H1 (cell line): Measurements from ENCODE around the gene ZSCAN12. TPM values are rescaled to one million over a fixed set of nuclear protein-coding genes. Genes with fewer than 3 reads are reported as not detected.

Source experiments
- CTCF ChIA-PET: fragments of 300-600 bp; sonication (Branson Sonifier 250); formaldehyde crosslinking; loops from one replicate; lab custom pipeline; 2021; ENCODE audit not compliant: partially characterized antibody; lab: Charles Lee
- POLR2A ChIA-PET: fragments of 300-600 bp; sonication (Branson Sonifier 250); formaldehyde crosslinking; loops from one replicate; lab custom pipeline; 2021; ENCODE audit warnings: inconsistent platforms; ENCODE audit not compliant: partially characterized antibody; lab: Charles Lee
- DNase-seq, 2 experiments: peaks; one replicate each; pipeline versions ENCODE4 v3.0.0 to v3.0.0-alpha.2; 2010 to 2022; ENCODE audit warnings: low spot score in 2 of 2, low read depth in 1 of 2, mixed read lengths in 1 of 2
- FAIRE-seq: peaks from 2 replicates; lab custom pipeline; 2011; peaks lifted over from hg19 to GRCh38; lab: Jason Lieb, UNC
- H2AFZ ChIP-seq: 2 replicates; pipeline ENCODE4 v1.8.1; 2012; ENCODE audit warnings: low read length, inconsistent platforms
- H2AK5ac ChIP-seq: 2 replicates; pipeline ENCODE4 v1.6.1; 2013; ENCODE audit warnings: low read depth, low read length
- H2BK120ac ChIP-seq: replicated peaks from 2 replicates; pipeline ENCODE3; 2013; ENCODE audit warnings: low read depth, low read length, inconsistent platforms
- H2BK12ac ChIP-seq: 2 replicates; pipeline ENCODE4 v1.6.1; 2013; ENCODE audit warnings: low read depth, low read length
- H2BK15ac ChIP-seq: 2 replicates; pipeline ENCODE4 v1.6.1; 2013; ENCODE audit warnings: low read length
- H2BK20ac ChIP-seq: 2 replicates; pipeline ENCODE4 v1.6.1; 2013; ENCODE audit warnings: low read length
- H2BK5ac ChIP-seq: 2 replicates; pipeline ENCODE4 v1.6.1; 2013; ENCODE audit warnings: low read depth, low read length
- H3K14ac ChIP-seq: 2 replicates; pipeline ENCODE4 v1.6.1; 2013; ENCODE audit warnings: inconsistent platforms; ENCODE audit not compliant: insufficient read length
- H3K18ac ChIP-seq: 2 replicates; pipeline ENCODE4 v1.6.1; 2013; ENCODE audit warnings: low read length; ENCODE audit errors: extremely low read depth
- H3K23ac ChIP-seq: 2 replicates; pipeline ENCODE4 v1.6.1; 2013; ENCODE audit warnings: inconsistent platforms; ENCODE audit not compliant: insufficient read length
- H3K23me2 ChIP-seq: 2 replicates; pipeline ENCODE4 v1.6.1; 2013; ENCODE audit warnings: low read depth, low read length
- H3K27ac ChIP-seq: 2 replicates; pipeline ENCODE4 v1.6.1; 2011; ENCODE audit warnings: low read depth, low read length, inconsistent platforms
- H3K27me3 ChIP-seq, 4 experiments: replicated peaks in 1 of 4; 1 replicate in 1 of 4; 2 replicates in 3 of 4; pipeline versions ENCODE4 v1.6.1 to v1.8.1; 2011 to 2013; ENCODE audit warnings: low read length in 3 of 4, mild to moderate bottlenecking in 3 of 4, inconsistent platforms in 2 of 4, mixed read lengths in 2 of 4, moderate library complexity in 1 of 4; ENCODE audit not compliant: control insufficient read depth in 3 of 4, insufficient read depth in 3 of 4; ENCODE audit errors: extremely low read depth in 1 of 4
- H3K36me3 ChIP-seq, 4 experiments: 2 replicates each; pipeline versions ENCODE4 v1.6.1 to v1.8.1; 2011 to 2013; ENCODE audit warnings: mild to moderate bottlenecking in 4 of 4, low read length in 3 of 4, moderate library complexity in 2 of 4, control low read depth in 1 of 4, inconsistent platforms in 1 of 4; ENCODE audit not compliant: insufficient read depth in 4 of 4, control insufficient read depth in 2 of 4
- H3K4ac ChIP-seq: replicated peaks from 2 replicates; pipeline ENCODE3; 2013; ENCODE audit warnings: low read length, low read depth, mixed read lengths, inconsistent platforms; ENCODE audit not compliant: insufficient read length
- H3K4me1 ChIP-seq, 4 experiments: replicated peaks in 1 of 4; 1 replicate in 1 of 4; 2 replicates in 3 of 4; pipeline versions ENCODE4 v1.6.1 to v1.8.1; 2011 to 2013; ENCODE audit warnings: low read length in 3 of 4, inconsistent platforms in 2 of 4, mixed read lengths in 1 of 4; ENCODE audit not compliant: insufficient read depth in 4 of 4, control insufficient read depth in 3 of 4
- H3K4me2 ChIP-seq, 2 experiments: 2 replicates each; pipeline versions ENCODE4 v1.6.1 to v1.8.1; 2011 to 2013; ENCODE audit warnings: low read depth in 2 of 2, low read length in 2 of 2, control low read depth in 1 of 2, inconsistent platforms in 1 of 2, mild to moderate bottlenecking in 1 of 2; ENCODE audit not compliant: insufficient read depth in 1 of 2
- H3K4me3 ChIP-seq, 4 experiments: fragments of 200-600, 300-600 bp in 1 of 4; sonication (generic), shearing (Covaris generic), sonication (Bioruptor Twin) in 1 of 4; 2 replicates each; pipeline versions ENCODE4 v1.5.1 to v1.8.1; 2011 to 2016; ENCODE audit warnings: low read length in 4 of 4, low read depth in 3 of 4, control low read depth in 2 of 4, inconsistent platforms in 2 of 4, mild to moderate bottlenecking in 2 of 4, mixed read lengths in 1 of 4, moderate library complexity in 1 of 4; ENCODE audit not compliant: insufficient read depth in 2 of 4; ENCODE audit errors: extremely low read depth in 1 of 4
- H3K56ac ChIP-seq: replicated peaks from 2 replicates; pipeline ENCODE3; 2013; ENCODE audit warnings: low read depth, mild to moderate bottlenecking, mixed read lengths, low read length, inconsistent platforms; ENCODE audit not compliant: insufficient read length
- H3K79me1 ChIP-seq: 2 replicates; pipeline ENCODE4 v1.6.1; 2013; ENCODE audit warnings: low read depth, low read length, control low read depth
- H3K79me2 ChIP-seq, 2 experiments: 2 replicates each; pipeline versions ENCODE4 v1.6.1 to v1.8.1; 2012 to 2013; ENCODE audit warnings: low read length in 2 of 2, mild to moderate bottlenecking in 2 of 2, inconsistent platforms in 1 of 2; ENCODE audit not compliant: insufficient read depth in 2 of 2, control insufficient read depth in 1 of 2
- H3K9ac ChIP-seq, 4 experiments: replicated peaks in 1 of 4; 1 replicate in 1 of 4; 2 replicates in 3 of 4; pipeline versions ENCODE4 v1.6.1 to v1.8.1; 2011 to 2013; ENCODE audit warnings: low read depth in 3 of 4, low read length in 3 of 4, control low read depth in 2 of 4, mild to moderate bottlenecking in 2 of 4, moderate library complexity in 2 of 4, inconsistent platforms in 1 of 4; ENCODE audit errors: extremely low read depth in 1 of 4
- H3K9me3 ChIP-seq, 2 experiments: 2 replicates each; pipeline versions ENCODE4 v1.6.1 to v1.8.1; 2012 to 2013; ENCODE audit warnings: mild to moderate bottlenecking in 2 of 2, moderate library complexity in 2 of 2, control low read depth in 1 of 2, inconsistent platforms in 1 of 2, low read depth in 1 of 2, low read length in 1 of 2, mixed read lengths in 1 of 2; ENCODE audit not compliant: insufficient read depth in 2 of 2
- H4K20me1 ChIP-seq, 2 experiments: replicated peaks in 1 of 2; 2 replicates each; pipeline versions ENCODE3 to v1.8.1; 2011 to 2013; ENCODE audit warnings: inconsistent platforms in 2 of 2, low read length in 2 of 2, mild to moderate bottlenecking in 1 of 2; ENCODE audit not compliant: insufficient read depth in 2 of 2, control insufficient read depth in 1 of 2
- H4K5ac ChIP-seq: 2 replicates; pipeline ENCODE4 v1.6.1; 2013; ENCODE audit warnings: low read length, low read depth, mixed read lengths, inconsistent platforms; ENCODE audit not compliant: insufficient read length
- H4K8ac ChIP-seq: 2 replicates; pipeline ENCODE4 v1.8.0; 2013; ENCODE audit warnings: mild to moderate bottlenecking, moderate library complexity, low read length, inconsistent platforms; ENCODE audit not compliant: insufficient read depth; ENCODE audit errors: extremely low read depth
- H4K91ac ChIP-seq: replicated peaks from 2 replicates; pipeline ENCODE3; 2013; ENCODE audit warnings: low read length, mixed read lengths, inconsistent platforms; ENCODE audit not compliant: insufficient read length
- CBX8 ChIP-seq: fragments of 300-800, 300-1000 bp; sonication (generic); IDR thresholded peaks from 2 replicates; pipeline ENCODE4 v1.7.1; 2016; ENCODE audit warnings: low read depth, low read length, borderline replicate concordance
- CTBP2 ChIP-seq: IDR thresholded peaks from 2 replicates; pipeline ENCODE4 v1.7.0; 2011; ENCODE audit warnings: borderline replicate concordance, mild to moderate bottlenecking, moderate library complexity, mixed read lengths, low read length; ENCODE audit not compliant: insufficient read depth, insufficient read length
- EZH2 ChIP-seq: fragments of 200-600 bp; sonication (generic); IDR thresholded peaks from 2 replicates; pipeline ENCODE4 v1.7.1; 2012; ENCODE audit warnings: low read depth, mild to moderate bottlenecking, moderate library complexity, low read length, inconsistent platforms; ENCODE audit not compliant: severe bottlenecking
- KDM5A ChIP-seq: fragments of 200-600 bp; IDR thresholded peaks from 2 replicates; pipeline ENCODE4 v1.7.1; 2012; ENCODE audit warnings: mild to moderate bottlenecking, low read length, inconsistent platforms, mixed read lengths
- PHF8 ChIP-seq: fragments of 200-600 bp; sonication (generic); conservative IDR thresholded peaks from 2 replicates; pipeline ENCODE4 v1.7.1; 2012; ENCODE audit warnings: low read depth, mild to moderate bottlenecking, inconsistent platforms, low read length, moderate library complexity
- POLR2AphosphoS5 ChIP-seq: IDR thresholded peaks from 2 replicates; pipeline ENCODE4 v1.6.1; 2011; ENCODE audit warnings: low read depth, low read length
- RAD21 ChIP-seq, 2 experiments: IDR thresholded peaks in 1 of 2; conservative IDR thresholded peaks in 1 of 2; 2 replicates each; pipeline ENCODE4 v1.6.1; 2011; ENCODE audit warnings: low read depth in 2 of 2, low read length in 2 of 2, improper control_type of control experiment in 1 of 2, inconsistent platforms in 1 of 2, mild to moderate bottlenecking in 1 of 2, moderate library complexity in 1 of 2
- SIRT6 ChIP-seq: IDR thresholded peaks from one replicate; pipeline ENCODE4 v1.7.1; 2012; ENCODE audit warnings: low read length, inconsistent platforms
- SIX5 ChIP-seq: IDR thresholded peaks from 2 replicates; pipeline ENCODE4 v1.6.1; 2011; ENCODE audit warnings: mild to moderate bottlenecking, low read depth, low read length
- TBP ChIP-seq: IDR thresholded peaks from 2 replicates; pipeline ENCODE4 v1.6.1; 2011; ENCODE audit warnings: low read depth, low read length, improper control_type of control experiment
- TCF12 ChIP-seq: IDR thresholded peaks from 2 replicates; pipeline ENCODE4 v1.6.1; 2011; ENCODE audit warnings: low read depth, mild to moderate bottlenecking, low read length
- YY1 ChIP-seq: IDR thresholded peaks from 2 replicates; pipeline ENCODE4 v1.6.1; 2011; ENCODE audit warnings: low read depth, mild to moderate bottlenecking, low read length
- WGBS, 2 experiments: shearing (Covaris generic) in 1 of 2; methylation state at CpG; one replicate each; pipeline versions ENCODE4 v1.1.6 to v1.1.7; 2013 to 2015; ENCODE audit warnings: low lambda C conversion rate in 2 of 2, mixed read lengths in 2 of 2, inconsistent platforms in 1 of 2, low coverage in 1 of 2, missing lambda C conversion rate in 1 of 2; ENCODE audit not compliant: insufficient replicate concordance in 2 of 2, insufficient coverage in 1 of 2, insufficient read length in 1 of 2; ENCODE audit errors: extremely low coverage in 1 of 2, missing lambda C conversion rate in 1 of 2; 5-methylcytosine and 5-hydroxymethylcytosine counted together
- polyA plus RNA-seq, 7 experiments: library from polyadenylated mRNA; depleted of rRNA in 3 of 7; stranded (reverse) in 5 of 7; unstranded in 2 of 7; fragments of >200 nt in 5 of 7; fragments of 200-250 nt in 2 of 7; gene quantifications; 1 replicate in 5 of 7; 2 replicates in 1 of 7; 4 replicates in 1 of 7; pipeline versions ENCODE4 v1.2.1 to v1.2.3, GENCODE V29; 2011 to 2013; ENCODE audit warnings: missing spikeins in 2 of 7, mixed read lengths in 2 of 7
- total RNA-seq: library from RNA; stranded (reverse); fragmentation: NEBNext Ultra II Directional; extraction: Animal tissue kit (Norgen Biotek cat#: 25700); gene quantifications from 2 replicates; pipeline ENCODE4 v1.2.1, GENCODE V29; 2021

ZSCAN12 gene
- total and polyA plus RNA-seq, 2 of the 8 experiments (the other 6 are each of a cell fraction or from before 2014, with no cell fraction given), result 2.2 to 9.6 TPM

GRCh38 chr6:28373925-28374324 is 25.6 kb downstream of the ZSCAN12 start:
- WGBS, 2 experiments, result 89% methylated on average over 1 of the region's 1 CpG; no CpG with 5 or more reads in 1 of the 2 experiments

More at GRCh38 chr6:28373925-28374324, 25.6 kb downstream of the ZSCAN12 start:
- Histone ChIP-seq H3K79me1 (no peaks in the 10 kb centered on the region), H3K27me3 (no peaks in the 10 kb centered on the region), H4K20me1 (no peaks in the 10 kb centered on the region), H3K9ac (no peak overlapping the region), H2BK120ac (no peak overlapping the region), H3K23ac (no peak overlapping the region), H3K27ac (no peak overlapping the region), H3K14ac (no peak overlapping the region), H3K23me2 (no peaks in the 10 kb centered on the region), H2BK5ac (no peak overlapping the region), H3K4ac (no peak overlapping the region), H3K9me3 (no peaks in the 10 kb centered on the region; a peak in 1 of 4 replicates), H3K18ac (no peak overlapping the region), H3K4me3 (no peak overlapping the region), H3K4me2 (no peak overlapping the region), H3K4me1 (peaks cover 0 to 3% (median 0%) of the 10 kb centered on the region in 4 experiments; a peak in 1 of 7 replicates), H2AK5ac (no peak overlapping the region), H3K36me3 (peaks cover 0 to 7% (median 0%) of the 10 kb centered on the region in 4 experiments; a peak in 1 of 8 replicates), H2BK12ac (no peak overlapping the region), H4K8ac (no peak overlapping the region), H2BK15ac (no peak overlapping the region), H4K91ac (no peak overlapping the region), H3K56ac (no peak overlapping the region), H4K5ac (no peak overlapping the region), H2AFZ (no peak overlapping the region), H3K79me2 (no peaks in the 10 kb centered on the region; a peak in 1 of 4 replicates), H2BK20ac (no peak overlapping the region)
- TF ChIP-seq TBP, result no peak
- no peak for TF ChIP-seq PHF8
- TF ChIP-seq CTBP2, result no peak
- no peak for TF ChIP-seq TCF12
- no peak for TF ChIP-seq EZH2
- no peak for TF ChIP-seq RAD21 (IDR thresholded peaks at IDR 0.05 in 1 of 2, conservative IDR thresholded peaks at IDR 0.05 in 1 of 2; ENCODE audit: low read depth in 2 of 2, low read length in 2 of 2)
- no peak for TF ChIP-seq YY1
- no peak for TF ChIP-seq SIX5
- TF ChIP-seq CBX8, result no peak
- no peak for TF ChIP-seq POLR2AphosphoS5
- no peak for TF ChIP-seq KDM5A
- TF ChIP-seq SIRT6, result no peak
- ChIA-PET CTCF (no interaction called here), POLR2A (no interaction called here)
- DNase-seq (no peak), FAIRE-seq (no peak)
